ENCODE measurements around the gene MMAB. TPM values are rescaled to one million over a fixed set of nuclear protein-coding genes. Genes with fewer than 3 reads are reported as not detected.
A peak's percentile ranks its signal among the peaks of the same experiment; 100 is the strongest.

Gene MMAB
- total RNA-seq, 4 donors from 2014 or later = 45.2 to 59.5 (median 52.3) TPM

DNA sequence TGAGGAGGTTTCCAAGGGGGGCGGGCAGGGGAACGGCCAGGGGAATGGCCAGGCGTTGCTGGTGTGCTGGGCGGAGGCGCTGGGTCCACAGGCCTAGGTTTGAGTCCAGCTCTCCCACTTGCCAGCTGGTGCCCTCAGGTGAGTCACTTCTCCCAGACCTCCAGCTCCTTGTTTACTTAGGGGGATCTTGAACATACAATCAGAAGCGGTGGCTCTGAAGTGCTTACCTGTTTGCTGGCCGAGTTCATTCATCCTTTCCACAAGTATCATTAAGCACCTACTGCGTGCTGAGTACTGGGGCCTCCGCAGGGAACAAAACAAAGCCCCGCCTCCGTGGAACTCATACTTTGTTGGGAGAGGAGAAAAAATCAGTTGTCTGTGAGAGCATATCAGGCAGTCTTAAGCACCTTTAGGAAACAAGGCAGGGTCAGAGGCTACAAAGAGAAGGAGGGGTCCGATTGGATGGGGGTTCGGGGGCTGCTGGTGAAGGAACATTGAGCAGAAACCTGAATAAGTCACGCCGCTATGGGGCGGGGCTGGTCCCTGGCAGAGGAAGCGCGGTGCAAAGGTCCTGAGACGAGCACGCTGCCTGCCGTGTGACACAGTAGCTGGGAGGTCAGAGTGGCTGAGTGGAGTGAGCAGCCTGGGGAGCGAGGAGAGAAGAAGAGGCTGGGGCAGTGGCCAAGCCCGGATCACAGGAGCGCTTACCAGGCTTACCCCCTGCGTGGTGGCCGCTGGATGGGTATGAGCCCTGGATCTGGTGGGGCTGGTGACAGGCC is 15.3 kb upstream of the MMAB start:
- H3K36me3 ChIP-seq = peaks cover 0 to 100% (median 19%) of the 10 kb centered on the region in 3 donors
- H3K9me3 ChIP-seq = no peaks in the 10 kb centered on the region
- WGBS, 2 donors = 93 to 94% methylated on average over 16 to 22 of the region's 26 CpGs
- H3K4me3 ChIP-seq = no peak overlapping the region
- intact Hi-C loops (cut with DNase I) = no loop called here
- TF ChIP-seq, protein P1, sequence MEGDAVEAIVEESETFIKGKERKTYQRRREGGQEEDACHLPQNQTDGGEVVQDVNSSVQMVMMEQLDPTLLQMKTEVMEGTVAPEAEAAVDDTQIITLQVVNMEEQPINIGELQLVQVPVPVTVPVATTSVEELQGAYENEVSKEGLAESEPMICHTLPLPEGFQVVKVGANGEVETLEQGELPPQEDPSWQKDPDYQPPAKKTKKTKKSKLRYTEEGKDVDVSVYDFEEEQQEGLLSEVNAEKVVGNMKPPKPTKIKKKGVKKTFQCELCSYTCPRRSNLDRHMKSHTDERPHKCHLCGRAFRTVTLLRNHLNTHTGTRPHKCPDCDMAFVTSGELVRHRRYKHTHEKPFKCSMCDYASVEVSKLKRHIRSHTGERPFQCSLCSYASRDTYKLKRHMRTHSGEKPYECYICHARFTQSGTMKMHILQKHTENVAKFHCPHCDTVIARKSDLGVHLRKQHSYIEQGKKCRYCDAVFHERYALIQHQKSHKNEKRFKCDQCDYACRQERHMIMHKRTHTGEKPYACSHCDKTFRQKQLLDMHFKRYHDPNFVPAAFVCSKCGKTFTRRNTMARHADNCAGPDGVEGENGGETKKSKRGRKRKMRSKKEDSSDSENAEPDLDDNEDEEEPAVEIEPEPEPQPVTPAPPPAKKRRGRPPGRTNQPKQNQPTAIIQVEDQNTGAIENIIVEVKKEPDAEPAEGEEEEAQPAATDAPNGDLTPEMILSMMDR (IDR thresholded peaks at IDR 0.05) = no peak
- DNase-seq = no peak
- no peaks in the 10 kb centered on the region for H3K27me3 ChIP-seq
- no peaks in the 10 kb centered on the region for H3K4me1 ChIP-seq
- H3K27ac ChIP-seq = no peak overlapping the region

DNA sequence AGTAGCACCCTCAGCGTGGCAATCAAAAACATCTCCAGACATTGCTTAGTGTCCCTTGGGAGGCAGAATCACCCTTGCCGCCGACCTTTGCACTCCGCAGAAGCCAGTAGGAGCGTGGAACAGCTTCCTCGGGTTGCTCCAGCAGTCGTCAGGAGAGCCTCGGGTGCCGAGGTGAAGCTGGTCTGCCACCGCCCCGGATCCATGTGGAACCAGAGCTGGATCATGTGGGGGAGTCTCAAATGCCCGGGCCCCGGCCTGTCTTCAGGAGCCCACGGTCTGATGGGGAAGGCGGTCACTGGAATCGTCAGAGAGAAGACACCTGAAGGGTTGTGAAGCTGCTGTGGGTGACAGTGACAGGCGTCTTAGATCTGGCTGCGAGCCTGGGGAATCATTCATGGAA is 14.6 kb upstream of the MMAB start:
- peaks cover 0 to 95% (median 19%) of the 10 kb centered on the region in 3 donors for H3K36me3 ChIP-seq
- no peak overlapping the region for H3K4me3 ChIP-seq
- 98% methylated on average over 7 of the region's 18 CpGs; no CpG with 5 or more reads in 1 of the 2 donors for WGBS, 2 donors
- no peaks in the 10 kb centered on the region for H3K9me3 ChIP-seq
- no peaks in the 10 kb centered on the region for H3K27me3 ChIP-seq
- peaks cover 0 to 1% (median 0%) of the 10 kb centered on the region in 3 donors for H3K4me1 ChIP-seq
- TF ChIP-seq, protein P1 (IDR thresholded peaks at IDR 0.05) = no peak
- no peak for TF ChIP-seq POLR2A (IDR thresholded peaks at IDR 0.05)
- no peak overlapping the region for H3K27ac ChIP-seq
- intact Hi-C loops (cut with DNase I) = no loop called here
- DNase-seq = no peak

DNA sequence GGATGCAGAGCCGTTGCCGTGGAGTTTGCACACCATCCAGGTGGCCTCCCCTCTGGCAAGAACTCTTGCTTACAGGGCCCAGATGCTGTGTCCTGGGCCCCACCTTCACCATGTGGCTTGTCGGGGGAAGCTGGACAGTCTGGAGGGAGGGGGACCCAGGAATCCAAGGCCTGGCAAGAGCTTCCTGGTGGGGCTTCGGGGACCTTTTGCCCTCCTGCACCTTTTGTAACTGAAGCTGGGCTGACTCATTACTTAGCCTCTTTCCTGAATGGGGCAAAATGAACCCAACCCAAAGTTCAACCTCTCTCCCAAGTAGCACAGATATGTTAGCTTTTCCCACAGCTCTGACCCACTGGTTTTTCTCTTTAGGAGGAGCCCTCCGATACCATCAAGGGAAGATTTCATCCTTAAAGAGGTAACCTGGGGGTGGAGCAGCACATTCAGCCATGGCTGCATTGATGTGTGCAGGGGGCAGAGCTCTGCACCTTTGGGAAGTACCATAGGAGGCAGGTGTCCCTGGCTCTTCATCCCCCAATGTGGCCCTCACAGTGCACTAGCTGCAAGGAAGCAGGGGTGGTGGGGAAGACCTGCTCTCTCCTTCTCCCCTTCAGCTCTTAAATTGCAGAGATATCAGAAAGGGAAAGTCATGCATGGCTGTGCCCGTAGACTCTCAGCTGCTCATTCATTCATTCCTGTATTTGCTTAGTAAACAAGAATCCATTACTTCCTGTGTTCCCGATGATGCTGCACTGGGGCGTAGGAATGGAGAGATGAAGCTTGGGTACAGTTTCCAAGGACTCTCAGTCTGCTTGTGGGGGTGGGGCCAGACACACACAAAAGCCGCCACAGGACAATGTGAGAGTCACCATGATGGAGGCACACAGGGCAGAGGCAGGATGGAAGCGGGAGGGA is 13.3 kb upstream of the MMAB start:
- H3K27ac ChIP-seq = no peak overlapping the region
- WGBS, 2 donors = 84 to 90% methylated on average over 7 to 8 of the region's 10 CpGs
- no peaks in the 10 kb centered on the region for H3K9me3 ChIP-seq
- H3K27me3 ChIP-seq = no peaks in the 10 kb centered on the region
- intact Hi-C loops (cut with DNase I) = no loop called here
- TF ChIP-seq, protein P1 (IDR thresholded peaks at IDR 0.05) = no peak
- no peak for TF ChIP-seq POLR2A (IDR thresholded peaks at IDR 0.05)
- no peak for DNase-seq
- H3K36me3 ChIP-seq = peaks cover 0 to 95% (median 19%) of the 10 kb centered on the region in 3 donors
- H3K4me1 ChIP-seq = peaks cover 0 to 14% (median 0%) of the 10 kb centered on the region in 3 donors
- no peak overlapping the region for H3K4me3 ChIP-seq

DNA sequence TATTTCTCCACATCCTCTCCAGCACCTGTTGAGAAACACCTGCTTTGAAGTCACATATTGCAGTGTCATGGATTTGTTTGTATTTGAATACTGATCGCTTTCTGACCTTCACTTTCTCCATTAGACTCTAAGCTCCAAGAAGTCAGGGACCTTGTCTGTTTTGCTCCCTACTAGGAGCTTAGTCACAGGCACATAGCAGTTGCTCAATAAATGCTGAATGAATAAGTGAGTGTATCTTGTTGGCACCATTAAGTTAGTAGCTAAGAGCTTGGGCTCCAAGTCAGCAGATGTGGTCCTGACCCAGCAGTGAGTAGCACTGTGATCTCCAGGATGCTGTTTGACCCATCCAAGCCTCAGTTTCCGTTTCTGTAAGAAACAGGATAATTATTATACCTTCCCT is 10.4 kb upstream of the MMAB start:
- H3K36me3 ChIP-seq = peaks cover 2 to 95% (median 36%) of the 10 kb centered on the region in 3 donors
- no peaks in the 10 kb centered on the region for H3K27me3 ChIP-seq
- no peak overlapping the region for H3K4me3 ChIP-seq
- H3K4me1 ChIP-seq = peaks cover 0 to 23% (median 0%) of the 10 kb centered on the region in 3 donors
- H3K9me3 ChIP-seq = no peaks in the 10 kb centered on the region
- intact Hi-C loops (cut with DNase I) = no loop called here
- WGBS, 2 donors = 87 to 95% methylated on average over 2 of the region's 2 CpGs
- no peak overlapping the region for H3K27ac ChIP-seq
- no peak for TF ChIP-seq POLR2A (IDR thresholded peaks at IDR 0.05)
- TF ChIP-seq, protein P1 (IDR thresholded peaks at IDR 0.05) = no peak
- DNase-seq = no peak

DNA sequence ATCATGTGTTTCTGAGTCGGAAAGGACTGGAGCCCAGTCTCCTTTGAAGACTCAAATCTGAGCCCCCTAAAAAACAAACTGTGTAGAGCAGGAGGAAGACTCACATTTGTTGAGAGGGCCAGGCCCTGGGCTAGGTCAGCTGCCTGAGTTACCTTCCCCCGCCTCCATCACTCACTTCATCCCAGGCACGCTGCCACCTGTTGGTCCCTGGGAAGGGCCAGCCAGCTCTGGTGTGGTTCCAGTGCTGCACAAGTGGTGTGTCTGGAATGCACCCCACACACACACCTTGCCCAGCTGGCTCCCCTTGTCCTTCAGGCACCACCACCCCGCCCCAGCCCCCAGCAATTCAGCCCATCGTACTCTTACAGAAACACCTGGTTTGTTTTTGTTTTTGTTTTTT is 9.3 kb upstream of the MMAB start:
- Histone ChIP-seq H3K9me3 (no peaks in the 10 kb centered on the region), H3K27ac (peak overlapping the region in 3 of 4 donors; percentile 35 to 64 (median 59)), H3K27me3 (no peaks in the 10 kb centered on the region), H3K4me3 (no peak overlapping the region), H3K4me1 (peaks cover 0 to 23% (median 0%) of the 10 kb centered on the region in 3 donors), H3K36me3 (peaks cover 7 to 95% (median 28%) of the 10 kb centered on the region in 3 donors)
- no peak for DNase-seq
- intact Hi-C loops (cut with DNase I) = no loop called here
- 74 to 88% methylated on average over 4 to 5 of the region's 5 CpGs for WGBS, 2 donors
- no peak for TF ChIP-seq POLR2A (IDR thresholded peaks at IDR 0.05)
- TF ChIP-seq, protein P1 (IDR thresholded peaks at IDR 0.05) = no peak
